ENCODE data around the gene FAM20C. TPM values are rescaled to one million over a fixed set of nuclear protein-coding genes. Genes with fewer than 3 reads are reported as not detected.

Gene FAM20C
- total and polyA plus RNA-seq, 4 donors: 17.3 to 86.9 (median 45.9) TPM

- Histone ChIP-seq H3K4me1 (ENCODE audit: control insufficient read depth in 5 of 5, insufficient read depth in 5 of 5, low read length in 5 of 5) (no peaks in the 10 kb centered on the region), H3K4me3 (no peak overlapping the region), H3K9ac (ENCODE audit: insufficient read depth in 1 of 2, low read length in 2 of 2) (no peak overlapping the region), H3K9me3 (ENCODE audit: control insufficient read depth in 4 of 4, insufficient read depth in 3 of 4, low read length in 3 of 4) (peaks cover 0 to 2% (median 0%) of the 10 kb centered on the region in 4 donors), H3K27ac (ENCODE audit: low read depth in 1 of 2, low read length in 1 of 2) (no peak overlapping the region), H3K27me3 (ENCODE audit: control insufficient read depth in 3 of 3, insufficient read depth in 3 of 3, low read length in 2 of 3) (no peaks in the 10 kb centered on the region), H3K36me3 (ENCODE audit: control insufficient read depth in 4 of 4, insufficient read depth in 4 of 4, low read length in 4 of 4) (peaks cover 2 to 54% (median 10%) of the 10 kb centered on the region in 4 donors)
- DNase-seq: no peak
- TF ChIP-seq CTCF (IDR thresholded peaks at IDR 0.05; ENCODE audit: control extremely low read depth, extremely low read depth): no peak
- WGBS, 2 donors: 89 to 93% methylated on average over 12 of the region's 12 CpGs
- no peak for ATAC-seq (ENCODE audit: insufficient read depth, low FRiP score)
Measured at GRCh38 chr7:249989-250388, 57.6 kb downstream of the FAM20C start.

- Histone ChIP-seq H3K9ac (ENCODE audit: insufficient read depth in 1 of 2, low read length in 2 of 2) (no peak overlapping the region), H3K27me3 (ENCODE audit: control insufficient read depth in 3 of 3, insufficient read depth in 3 of 3, low read length in 2 of 3) (no peaks in the 10 kb centered on the region), H3K4me3 (no peak overlapping the region), H3K9me3 (ENCODE audit: control insufficient read depth in 4 of 4, insufficient read depth in 3 of 4, low read length in 3 of 4) (peaks cover 0 to 2% (median 0%) of the 10 kb centered on the region in 4 donors), H3K27ac (ENCODE audit: low read depth in 1 of 2, low read length in 1 of 2) (no peak overlapping the region), H3K4me1 (ENCODE audit: control insufficient read depth in 5 of 5, insufficient read depth in 5 of 5, low read length in 5 of 5) (no peaks in the 10 kb centered on the region), H3K36me3 (ENCODE audit: control insufficient read depth in 4 of 4, insufficient read depth in 4 of 4, low read length in 4 of 4) (peaks cover 2 to 50% (median 11%) of the 10 kb centered on the region in 4 donors)
- ATAC-seq (ENCODE audit: insufficient read depth, low FRiP score) (no peak), DNase-seq (no peak)
- TF ChIP-seq CTCF (IDR thresholded peaks at IDR 0.05; ENCODE audit: control extremely low read depth, extremely low read depth): no peak
- 91 to 94% methylated on average over 15 of the region's 15 CpGs for WGBS, 2 donors
Measured at GRCh38 chr7:250523-250922, 58.2 kb downstream of the FAM20C start.

DNA sequence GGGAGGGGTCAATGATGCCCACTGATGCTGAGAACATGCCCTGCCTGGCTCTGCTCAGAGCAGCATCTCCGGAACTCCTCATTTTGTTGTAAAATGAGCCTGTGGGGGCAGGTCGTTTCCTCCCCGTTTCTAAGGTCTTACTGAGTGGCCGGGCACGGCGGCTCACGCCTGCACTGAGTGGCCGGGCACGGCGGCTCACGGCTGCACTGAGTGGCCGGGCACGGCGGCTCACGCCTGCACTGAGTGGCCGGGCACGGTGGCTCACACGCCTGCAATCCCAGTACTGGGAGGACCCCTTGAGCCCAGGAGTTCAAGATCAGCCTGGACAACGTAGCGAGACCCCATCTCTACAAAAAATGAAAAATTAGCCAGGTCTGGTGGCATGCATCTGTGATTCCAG lies 58.6 kb downstream of the FAM20C start:
- 95% methylated on average over 20 of the region's 20 CpGs for WGBS, 2 donors
- no peak for ATAC-seq (ENCODE audit: insufficient read depth, low FRiP score)
- peaks cover 0 to 2% (median 0%) of the 10 kb centered on the region in 4 donors for H3K9me3 ChIP-seq (ENCODE audit: control insufficient read depth in 4 of 4, insufficient read depth in 3 of 4, low read length in 3 of 4)

More for the DNA sequence above, 58.6 kb downstream of the FAM20C start:
- peaks cover 2 to 50% (median 13%) of the 10 kb centered on the region in 4 donors for H3K36me3 ChIP-seq (ENCODE audit: control insufficient read depth in 4 of 4, insufficient read depth in 4 of 4, low read length in 4 of 4)
- H3K4me3 ChIP-seq: no peak overlapping the region
- no peak overlapping the region for H3K27ac ChIP-seq (ENCODE audit: low read depth in 1 of 2, low read length in 1 of 2)
- no peak overlapping the region for H3K9ac ChIP-seq (ENCODE audit: insufficient read depth in 1 of 2, low read length in 2 of 2)
- no peaks in the 10 kb centered on the region for H3K27me3 ChIP-seq (ENCODE audit: control insufficient read depth in 3 of 3, insufficient read depth in 3 of 3, low read length in 2 of 3)
- no peak for TF ChIP-seq CTCF (IDR thresholded peaks at IDR 0.05; ENCODE audit: control extremely low read depth, extremely low read depth)
- no peaks in the 10 kb centered on the region for H3K4me1 ChIP-seq (ENCODE audit: control insufficient read depth in 5 of 5, insufficient read depth in 5 of 5, low read length in 5 of 5)
- no peak for DNase-seq
